GM13976 (cell line): ENCODE results near the gene ALOX12.

Experiments
- DNase-seq: peaks from one replicate; pipeline ENCODE4 v3.0.0; 2012; ENCODE audit warnings: low spot score
- in situ Hi-C: fragments of 300-500 bp; cut with MboI; formaldehyde crosslinking; loops from one replicate; pipeline ENCODE4 v1.12.0; 2022; ENCODE audit warnings: low sequenced_read_pairs, mixed read lengths, inconsistent platforms; ENCODE audit not compliant: unreplicated experiment
- TF ChIP-seq, protein P1 (sequence below): IDR thresholded peaks from 2 replicates; pipeline ENCODE4 v1.5.1; 2012; ENCODE audit warnings: borderline replicate concordance, mild to moderate bottlenecking; ENCODE audit not compliant: insufficient read depth; ENCODE audit errors: extremely low read depth, missing control alignments, control extremely low read depth

Gene ALOX12

DNA sequence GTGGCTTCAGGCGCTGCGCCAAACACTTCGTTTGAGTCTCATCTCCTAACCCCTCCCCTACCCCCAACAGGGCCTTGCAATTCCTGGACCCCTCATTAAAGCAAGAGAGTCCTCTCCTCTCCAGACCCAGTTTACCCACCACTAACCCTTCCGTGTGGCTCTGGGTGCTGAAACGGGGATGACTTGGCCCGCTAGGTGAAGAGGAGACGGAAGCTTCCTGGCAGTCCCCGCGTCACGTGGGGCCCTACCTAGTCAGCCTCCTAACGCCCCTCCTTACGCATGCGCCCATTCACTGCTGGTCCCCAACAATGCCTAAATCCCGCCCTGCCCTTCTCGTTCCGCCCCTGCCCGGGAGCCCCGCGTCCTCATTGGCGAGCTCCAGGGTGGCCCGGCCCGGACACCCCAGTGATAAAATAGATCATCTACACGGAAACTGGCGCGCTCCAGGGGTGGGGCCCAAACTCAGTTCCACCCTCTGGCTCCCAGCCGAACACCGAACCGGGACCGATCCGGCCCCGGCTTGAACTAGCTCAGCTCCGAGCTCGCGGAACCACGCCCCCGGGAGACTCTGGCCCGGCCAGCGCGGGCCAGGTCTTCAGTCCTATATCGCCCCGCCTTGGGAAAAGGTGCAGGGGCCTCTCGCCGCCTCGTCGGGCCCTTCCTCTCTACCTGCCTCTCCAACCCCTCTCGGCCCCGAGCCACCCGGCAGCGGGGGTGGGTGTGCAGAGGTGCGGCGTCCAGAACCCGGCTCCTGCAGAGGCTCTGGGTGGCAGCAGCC lies 39.9 kb downstream of the ALOX12 start, which contains the start of gene SLC16A13:
SLC16A13 (plus strand) TSS at position 425 of the 778 bp plus-strand sequence. CDS start 368 bp downstream, outside the sequence.
- TF ChIP-seq, protein P1, sequence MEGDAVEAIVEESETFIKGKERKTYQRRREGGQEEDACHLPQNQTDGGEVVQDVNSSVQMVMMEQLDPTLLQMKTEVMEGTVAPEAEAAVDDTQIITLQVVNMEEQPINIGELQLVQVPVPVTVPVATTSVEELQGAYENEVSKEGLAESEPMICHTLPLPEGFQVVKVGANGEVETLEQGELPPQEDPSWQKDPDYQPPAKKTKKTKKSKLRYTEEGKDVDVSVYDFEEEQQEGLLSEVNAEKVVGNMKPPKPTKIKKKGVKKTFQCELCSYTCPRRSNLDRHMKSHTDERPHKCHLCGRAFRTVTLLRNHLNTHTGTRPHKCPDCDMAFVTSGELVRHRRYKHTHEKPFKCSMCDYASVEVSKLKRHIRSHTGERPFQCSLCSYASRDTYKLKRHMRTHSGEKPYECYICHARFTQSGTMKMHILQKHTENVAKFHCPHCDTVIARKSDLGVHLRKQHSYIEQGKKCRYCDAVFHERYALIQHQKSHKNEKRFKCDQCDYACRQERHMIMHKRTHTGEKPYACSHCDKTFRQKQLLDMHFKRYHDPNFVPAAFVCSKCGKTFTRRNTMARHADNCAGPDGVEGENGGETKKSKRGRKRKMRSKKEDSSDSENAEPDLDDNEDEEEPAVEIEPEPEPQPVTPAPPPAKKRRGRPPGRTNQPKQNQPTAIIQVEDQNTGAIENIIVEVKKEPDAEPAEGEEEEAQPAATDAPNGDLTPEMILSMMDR = no peak
- peak; percentile 99 for DNase-seq
- in situ Hi-C loops = loop anchor here (25.0 kb wide), 1 partner anchor 252 kb away; the partner anchor contains the start of genes SLC2A4 and YBX2

DNA sequence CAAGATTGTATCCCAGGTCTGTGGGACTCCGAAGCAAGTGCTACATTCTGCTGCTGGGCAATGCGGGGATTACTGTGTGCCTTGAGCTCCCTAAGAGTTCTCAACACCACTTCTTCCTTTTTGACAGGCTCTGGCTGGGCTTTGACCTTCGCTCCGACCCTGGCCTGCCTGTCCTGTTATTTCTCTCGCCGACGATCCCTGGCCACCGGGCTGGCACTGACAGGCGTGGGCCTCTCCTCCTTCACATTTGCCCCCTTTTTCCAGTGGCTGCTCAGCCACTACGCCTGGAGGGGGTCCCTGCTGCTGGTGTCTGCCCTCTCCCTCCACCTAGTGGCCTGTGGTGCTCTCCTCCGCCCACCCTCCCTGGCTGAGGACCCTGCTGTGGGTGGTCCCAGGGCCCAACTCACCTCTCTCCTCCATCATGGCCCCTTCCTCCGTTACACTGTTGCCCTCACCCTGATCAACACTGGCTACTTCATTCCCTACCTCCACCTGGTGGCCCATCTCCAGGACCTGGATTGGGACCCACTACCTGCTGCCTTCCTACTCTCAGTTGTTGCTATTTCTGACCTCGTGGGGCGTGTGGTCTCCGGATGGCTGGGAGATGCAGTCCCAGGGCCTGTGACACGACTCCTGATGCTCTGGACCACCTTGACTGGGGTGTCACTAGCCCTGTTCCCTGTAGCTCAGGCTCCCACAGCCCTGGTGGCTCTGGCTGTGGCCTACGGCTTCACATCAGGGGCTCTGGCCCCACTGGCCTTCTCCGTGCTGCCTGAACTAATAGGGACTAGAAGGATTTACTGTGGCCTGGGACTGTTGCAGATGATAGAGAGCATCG lies 42.4 kb downstream of the ALOX12 start:
- TF ChIP-seq, protein P1 = no peak
- in situ Hi-C loops = loop anchor here (25.0 kb wide), 1 partner anchor 249 kb away; the partner anchor contains the start of genes SLC2A4 and YBX2
- no peak for DNase-seq

- TF ChIP-seq, protein P1 = no peak
- in situ Hi-C loops = loop anchor here (25.0 kb wide), 1 partner anchor 247 kb away; the partner anchor contains the start of genes SLC2A4 and YBX2
- no peak for DNase-seq
These were observed 44.0 kb downstream of the ALOX12 start for GRCh38 chr17:7039832-7040231.

GRCh38 chr17:7041607-7042500 lies 46.0 kb downstream of the ALOX12 start:
- in situ Hi-C loops = loop anchor here (25.0 kb wide), 1 partner anchor 245 kb away; the partner anchor contains the start of genes SLC2A4 and YBX2
- DNase-seq = peak; percentile 63

DNA sequence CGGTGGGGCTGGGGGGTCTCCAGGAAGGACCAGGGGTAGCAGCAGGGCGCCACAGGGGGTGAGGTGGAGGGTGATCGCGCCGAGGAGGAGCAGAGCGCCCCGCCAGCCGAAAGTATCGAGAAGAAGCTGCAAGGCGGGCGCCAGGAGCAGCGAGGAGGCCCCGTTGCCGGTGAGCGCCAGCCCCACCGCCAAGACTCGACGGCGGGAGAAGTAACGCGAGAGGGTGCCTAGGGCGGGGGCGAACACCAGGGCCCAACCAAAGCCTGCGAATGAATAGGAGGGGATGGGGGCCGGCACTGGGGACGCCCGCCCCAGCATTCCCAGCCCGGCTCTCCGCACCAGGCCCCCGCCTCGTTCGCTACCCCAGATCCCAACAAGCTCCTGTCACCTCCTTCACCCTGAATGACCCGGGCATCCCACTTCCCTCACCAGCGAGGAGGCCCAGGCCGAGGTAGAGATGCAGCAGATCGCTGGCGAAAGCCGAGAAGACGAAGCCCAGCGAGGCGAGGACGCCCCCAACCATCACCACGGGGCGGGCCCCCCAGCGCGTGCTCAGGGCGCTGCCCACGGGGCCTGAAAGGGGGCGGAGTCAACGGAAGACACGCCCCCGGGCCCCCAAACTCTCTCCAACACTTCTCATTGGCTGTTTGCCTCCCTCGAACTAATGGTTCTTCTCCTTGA lies 46.8 kb downstream of the ALOX12 start:
- in situ Hi-C loops = loop anchor here (25.0 kb wide), 1 partner anchor 245 kb away; the partner anchor contains the start of genes SLC2A4 and YBX2
- TF ChIP-seq, protein P1 = no peak
- DNase-seq = peak; percentile 78

More at GRCh38 chr17:7041607-7042500, 46.0 kb downstream of the ALOX12 start:
- TF ChIP-seq, protein P1 = no peak

DNA sequence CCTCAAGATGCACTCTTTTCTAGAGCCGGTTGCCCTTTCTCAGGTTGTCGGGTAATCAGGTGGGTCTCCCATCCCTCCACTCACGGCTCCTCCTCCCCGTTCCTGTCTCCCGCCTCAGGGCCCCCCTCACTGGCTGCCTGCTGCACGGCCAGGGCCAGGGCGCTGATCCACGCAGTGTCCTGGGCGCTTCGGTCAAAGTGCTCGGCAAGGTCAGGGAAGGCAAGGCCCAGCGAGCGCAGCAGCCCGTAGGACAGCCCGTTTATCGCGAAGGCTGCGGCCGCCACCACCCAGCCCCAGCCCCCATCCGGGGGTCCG lies 47.3 kb downstream of the ALOX12 start:
- in situ Hi-C loops = loop anchor here (25.0 kb wide), 1 partner anchor 244 kb away; the partner anchor contains the start of genes SLC2A4 and YBX2
- no peak for DNase-seq
- TF ChIP-seq, protein P1 = no peak
